Stimulated activated CD4-positive, alpha-beta T cell treated with anti-CD3 and anti-CD28 coated beads, TNF-alpha, amount 100 ng/mL, for 4 hours (primary cell): ENCODE data around the gene NUDC.
"Not testable (repeated sequence)": the region's sequence is repeated elsewhere in the genome, so short reads cannot be mapped to it uniquely, and the experiment has no call there.

Experiments
- DNase-seq, 3 experiments: peaks; one replicate each; pipeline ENCODE4 v3.0.0-alpha.2; 2020; ENCODE audit warnings: low read depth in 3 of 3

NUDC gene

DNA sequence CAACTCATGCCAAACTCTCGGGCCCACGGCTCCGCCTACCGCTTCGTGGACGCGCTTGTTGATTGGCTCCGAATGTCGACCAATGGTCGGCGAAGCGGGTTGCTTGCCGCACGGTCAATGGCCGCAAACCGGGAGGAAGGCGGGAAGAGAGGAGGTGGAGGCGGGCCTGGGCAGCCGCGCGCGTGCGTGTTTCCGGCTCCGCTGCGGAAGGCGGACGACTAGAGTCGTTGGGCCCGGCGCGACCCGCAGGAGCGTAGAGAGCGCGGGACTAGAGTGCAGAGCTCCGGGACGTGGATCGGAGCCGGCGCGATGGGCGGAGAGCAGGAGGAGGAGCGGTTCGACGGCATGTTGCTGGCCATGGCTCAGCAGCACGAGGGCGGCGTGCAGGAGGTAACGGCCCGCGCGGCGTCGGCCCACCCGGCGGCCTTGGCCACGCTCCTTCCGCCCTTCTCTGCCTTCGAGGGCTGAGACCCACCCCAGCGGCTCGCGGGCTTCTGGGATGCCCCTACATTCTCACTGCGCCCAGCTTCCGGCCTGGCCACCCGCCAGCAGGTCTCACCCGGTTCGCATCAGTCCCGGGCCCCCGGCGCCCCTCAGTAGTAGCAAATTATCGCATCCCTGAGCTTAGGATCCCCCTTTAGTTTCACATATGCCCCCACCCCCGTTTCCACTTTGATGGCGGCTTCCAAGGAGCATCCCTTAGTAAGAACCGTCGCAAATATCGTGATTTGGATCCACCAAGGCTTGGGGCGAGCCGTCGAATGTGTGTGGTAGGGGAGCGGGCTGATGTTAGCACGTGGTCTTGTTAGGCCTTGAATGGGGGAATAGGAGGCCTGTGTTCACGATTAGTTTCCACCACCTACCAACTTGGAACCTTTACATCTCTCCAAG lies at the start of gene NUDC:
Gene NUDC, plus strand, starts transcription at position 204 of the 891 bp plus-strand sequence. Its CDS starts 106 bp downstream, at position 310.
- DNase-seq, result peak; percentile 87 to 91 (median 90)

DNA sequence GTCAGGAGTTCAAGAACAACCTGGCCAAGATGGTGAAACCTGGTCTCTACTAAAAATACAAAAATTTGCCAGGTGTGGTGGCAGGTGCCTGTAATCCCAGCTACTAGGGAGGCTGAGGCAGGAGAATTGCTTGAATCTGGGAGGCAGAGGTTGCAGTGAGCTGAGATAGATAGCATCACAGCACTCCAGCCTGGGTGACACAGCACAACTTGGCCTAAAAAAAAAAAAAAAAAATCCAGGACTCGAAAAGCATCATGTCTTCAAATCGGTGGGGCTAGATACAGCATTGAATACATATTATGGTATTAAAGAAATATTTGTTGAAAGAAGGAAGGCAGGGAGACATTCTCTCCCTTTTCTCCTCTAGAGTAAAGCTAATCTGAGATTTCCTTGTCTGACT lies 48.4 kb upstream of the NUDC start:
- not testable (repeated sequence) for DNase-seq

- no peak for DNase-seq
These were observed 46.6 kb upstream of the NUDC start for GRCh38 chr1:26874896-26875295.

GRCh38 chr1:26877326-26877725 lies 44.2 kb upstream of the NUDC start:
- no peak for DNase-seq

DNA sequence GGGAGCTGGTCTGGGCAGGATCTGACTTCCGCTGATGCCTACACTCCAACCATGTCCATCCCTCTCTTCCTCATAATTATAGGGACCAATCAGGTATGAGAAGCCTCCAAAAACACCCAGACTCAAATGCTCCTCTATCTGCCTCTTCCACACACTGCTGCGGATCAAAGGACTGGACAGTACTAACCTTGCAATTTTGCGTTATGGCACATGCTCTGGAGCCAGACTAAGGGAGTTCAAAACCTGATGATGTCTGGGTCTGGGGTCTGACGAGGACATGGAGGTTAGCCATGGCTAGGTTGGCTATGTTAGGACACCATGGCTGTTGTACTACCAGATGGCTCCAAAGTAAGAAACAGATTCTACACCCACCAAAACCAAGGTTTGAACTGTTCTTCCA lies 41.8 kb upstream of the NUDC start:
- DNase-seq, result no peak

DNA sequence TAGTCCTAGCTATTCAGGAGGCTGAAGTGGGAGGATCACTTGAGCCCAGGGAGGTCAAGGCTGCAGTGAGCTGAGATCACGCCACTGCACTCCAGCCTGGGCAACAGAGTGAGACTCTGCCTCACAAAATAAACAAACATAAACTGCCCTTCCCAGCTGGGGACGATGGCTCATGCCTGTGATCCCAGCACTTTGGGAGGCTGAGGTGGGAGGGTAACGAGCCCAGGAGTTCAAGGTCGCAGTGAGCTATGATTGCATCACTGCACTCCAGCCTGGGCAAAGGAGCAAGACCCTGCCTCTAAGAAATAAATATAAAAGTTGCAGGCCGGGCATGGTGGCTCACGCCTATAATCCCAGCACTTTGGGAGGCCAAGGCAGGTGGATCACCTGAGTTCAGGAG lies 39.9 kb upstream of the NUDC start:
- not testable (repeated sequence) for DNase-seq

DNA sequence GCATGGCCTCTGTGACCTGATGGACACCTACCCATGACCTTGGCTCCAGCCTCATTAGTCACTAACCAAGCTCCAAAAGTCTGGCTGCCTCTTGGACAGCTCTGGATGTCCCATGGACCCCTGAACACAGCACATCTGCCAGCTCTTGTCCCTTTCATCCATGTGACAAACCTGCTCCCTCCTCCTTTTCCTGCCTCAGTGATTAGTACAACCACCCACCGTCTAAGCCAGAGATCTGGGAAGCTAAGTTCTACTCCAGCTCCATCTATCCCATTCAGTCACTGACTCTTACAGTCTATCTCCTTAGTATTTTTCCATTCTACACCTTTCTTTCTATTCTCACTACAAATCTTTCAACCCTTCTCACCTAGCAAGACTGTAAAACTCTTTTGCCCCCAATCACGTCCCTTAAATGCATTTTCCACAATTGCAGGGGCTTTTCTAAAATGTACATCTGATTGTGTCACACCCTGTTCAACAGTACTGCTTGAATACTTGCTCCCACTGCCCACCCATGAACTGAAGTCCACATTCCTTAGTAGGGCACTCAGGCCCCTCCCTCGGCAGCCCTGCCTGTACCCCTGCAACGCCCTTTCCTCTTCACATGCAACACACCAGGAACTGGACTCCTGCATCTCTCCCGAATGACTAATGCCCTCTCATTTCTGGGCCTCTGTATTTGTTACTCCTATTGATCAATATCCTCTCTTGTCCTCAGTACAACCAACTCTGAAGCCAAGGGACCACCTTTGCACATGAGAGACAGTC lies 38.7 kb upstream of the NUDC start:
- DNase-seq, result no peak

DNA sequence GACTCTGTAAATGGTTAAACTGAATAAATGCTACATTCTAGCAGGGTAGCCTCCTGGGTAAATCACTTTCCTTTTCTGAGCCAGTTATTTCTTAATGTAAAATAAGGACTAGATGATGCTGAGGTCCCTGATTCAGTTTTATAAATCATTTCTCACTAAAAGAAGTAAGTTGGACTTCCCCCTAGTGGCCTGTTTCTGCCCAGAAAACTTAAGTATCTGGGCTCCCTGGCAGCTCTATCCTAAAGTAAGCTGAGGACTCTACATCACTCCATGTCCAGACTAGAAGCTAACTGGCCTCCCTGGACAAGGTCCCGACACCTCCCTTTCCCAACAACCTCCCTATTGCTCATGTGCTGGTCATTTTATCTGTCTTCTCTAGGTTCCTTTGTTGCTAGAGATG lies 34.4 kb upstream of the NUDC start:
- no peak for DNase-seq

- no peak for DNase-seq
These were observed 33.3 kb upstream of the NUDC start for GRCh38 chr1:26888231-26888630.

DNA sequence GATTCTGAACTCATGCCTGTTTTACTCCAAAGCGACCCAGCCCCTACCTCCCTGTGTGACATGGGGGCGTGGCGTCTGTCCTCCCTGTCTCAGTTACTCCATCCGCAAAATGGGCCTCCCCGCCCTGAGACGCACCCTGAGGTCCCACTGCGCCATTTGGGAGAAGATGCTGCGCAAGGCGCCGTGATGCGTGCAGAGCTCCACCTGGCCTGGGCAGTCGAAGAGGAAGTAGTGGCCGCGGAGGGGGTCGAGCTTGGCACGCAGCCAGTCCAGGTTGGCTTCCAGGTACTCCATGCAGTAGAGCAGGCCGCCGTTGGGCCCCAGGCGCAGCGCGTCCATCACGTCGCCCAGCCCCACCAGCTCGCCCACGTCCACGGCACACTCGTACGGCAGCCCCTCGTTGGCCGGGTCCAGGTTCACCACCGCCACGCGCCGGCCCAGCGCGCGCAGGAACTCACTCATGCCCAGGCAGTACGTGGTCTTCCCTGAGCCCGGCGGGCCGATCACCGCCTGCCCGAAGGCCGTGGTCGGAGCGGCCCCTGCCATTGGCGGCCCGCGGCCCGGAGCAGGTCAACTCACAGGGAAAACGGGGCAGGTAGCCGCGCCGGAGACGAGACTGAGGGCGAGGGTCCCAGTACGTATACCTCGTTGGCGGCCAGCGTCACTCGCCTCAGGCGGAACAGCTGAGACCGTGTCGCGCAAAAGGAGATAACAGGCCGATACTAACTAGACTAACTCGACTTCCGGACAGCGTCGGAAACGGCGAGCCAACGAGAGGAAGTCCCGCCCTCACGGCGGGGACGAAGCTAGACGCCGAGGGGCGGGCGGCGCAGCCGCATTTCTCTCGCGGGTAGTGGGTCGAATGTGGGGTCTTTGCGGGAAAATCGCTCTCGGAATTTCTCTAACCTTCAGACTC lies 31.7 kb upstream of the NUDC start, which contains the start of gene GPN2:
Gene GPN2, minus strand, starts transcription at position 733 of the 916 bp plus-strand sequence. Its CDS starts 187 bp downstream, at position 546.
- peak; percentile 51 to 58 (median 52) for DNase-seq

GRCh38 chr1:26890467-26890796 lies 31.1 kb upstream of the NUDC start:
- DNase-seq, result no peak

DNA sequence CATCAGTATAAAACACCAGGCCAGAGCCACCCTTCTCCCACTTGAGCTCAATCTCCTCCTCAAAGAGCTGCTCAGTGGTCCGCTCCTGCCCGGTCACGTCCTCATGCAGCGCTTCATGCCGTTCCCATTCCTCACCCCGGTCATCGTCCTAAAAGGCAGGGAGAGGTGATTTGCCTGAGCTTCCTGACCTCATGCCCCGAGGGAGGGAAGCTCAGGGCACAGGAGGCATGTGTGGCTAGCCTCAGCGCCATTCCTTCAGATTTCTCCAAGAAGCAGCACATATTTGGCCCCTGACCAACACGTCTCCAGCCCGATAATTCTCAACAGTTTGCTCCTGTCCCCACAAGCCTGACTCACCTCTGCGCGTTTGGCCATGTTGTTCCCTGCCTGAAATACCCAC lies 27.3 kb upstream of the NUDC start:
- no peak for DNase-seq

GRCh38 chr1:26897351-26897750 lies 24.2 kb upstream of the NUDC start:
- no peak for DNase-seq

DNA sequence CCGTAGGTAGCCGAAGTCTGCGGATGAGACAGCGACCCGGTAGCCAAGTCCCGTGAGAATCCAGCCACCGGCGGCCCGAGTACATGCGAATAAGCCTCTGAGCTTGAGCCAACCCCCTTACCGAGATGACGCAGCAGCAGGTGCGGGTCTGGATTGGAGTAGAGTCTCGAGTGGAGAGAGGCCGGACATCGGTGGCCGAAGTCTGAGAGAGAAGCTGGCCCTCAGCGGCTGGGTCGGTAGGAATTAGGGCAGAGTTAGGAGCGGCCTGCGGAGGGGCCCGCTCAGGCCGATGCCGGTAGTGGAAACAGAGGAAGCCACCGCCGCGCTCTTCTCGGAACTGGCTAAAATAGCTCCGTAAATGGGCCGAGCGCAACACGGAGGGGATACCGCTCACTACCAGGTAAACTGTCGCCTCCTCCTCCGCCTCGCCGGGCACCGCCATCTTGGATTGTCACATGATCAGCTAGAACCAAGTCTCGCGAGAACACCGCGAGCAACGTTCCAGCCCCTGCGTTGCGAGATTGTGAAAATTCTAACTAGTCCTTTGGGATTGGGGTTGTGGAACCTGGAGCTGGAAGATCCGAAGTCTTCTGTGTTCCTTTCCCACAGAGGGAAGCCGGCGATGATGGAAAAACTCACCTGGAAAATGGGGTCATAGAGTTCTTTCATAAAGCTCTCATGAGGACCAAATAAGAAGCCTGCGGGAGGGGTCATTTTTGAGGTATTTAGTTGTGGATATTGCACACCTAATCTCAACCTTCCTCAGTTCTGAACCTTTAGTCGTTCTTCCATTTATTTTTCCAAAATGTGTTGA lies 21.3 kb upstream of the NUDC start, which contains the start of gene GPATCH3:
Gene GPATCH3, minus strand, starts transcription at position 467 of the 814 bp plus-strand sequence. Its CDS starts 25 bp downstream, at position 442.
- DNase-seq, result peak; percentile 75 to 80 (median 78)

- no peak for DNase-seq
These were observed 20.6 kb upstream of the NUDC start for GRCh38 chr1:26900815-26901511.

DNA sequence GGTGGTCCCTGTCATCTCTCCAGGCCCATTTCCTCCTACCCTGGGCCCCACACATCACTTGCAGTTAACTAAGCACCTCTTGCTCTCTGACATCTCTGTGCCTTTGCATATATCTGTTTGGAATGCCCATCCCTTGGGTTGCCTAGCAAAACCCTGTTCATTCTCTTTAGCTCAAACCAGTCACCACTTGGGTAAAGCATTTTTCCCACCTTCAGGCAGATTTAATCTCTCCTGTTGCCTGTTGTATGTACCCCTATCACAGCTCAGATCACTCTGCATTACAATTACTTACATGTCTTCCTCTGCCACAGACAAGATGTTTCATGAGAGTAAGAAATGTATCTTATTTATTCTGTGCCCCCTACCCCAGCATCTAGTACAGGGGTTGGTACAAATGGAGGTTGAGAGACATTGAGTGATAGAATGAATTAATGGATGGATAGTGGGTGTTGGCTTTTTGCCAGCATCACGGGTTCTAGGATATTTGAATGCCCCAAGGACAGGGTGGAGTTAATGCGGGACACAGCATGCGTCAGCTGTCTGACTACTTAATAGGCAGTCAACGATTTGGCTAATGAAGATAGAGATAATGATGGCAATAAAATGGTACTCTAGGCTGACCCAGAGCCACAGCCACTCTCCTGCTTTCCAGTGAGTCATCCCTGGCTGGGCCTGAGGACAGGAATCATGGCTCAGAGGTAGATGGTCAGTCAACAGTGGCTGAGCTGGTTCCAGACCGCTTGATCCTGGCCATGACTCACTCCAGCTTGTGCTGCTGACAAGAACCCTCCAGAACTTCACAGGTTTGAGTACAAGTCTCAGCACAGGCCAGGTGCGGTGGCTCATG lies 14.2 kb upstream of the NUDC start:
- no peak for DNase-seq

GRCh38 chr1:26909951-26910342 lies 11.6 kb upstream of the NUDC start:
- no peak for DNase-seq

DNA sequence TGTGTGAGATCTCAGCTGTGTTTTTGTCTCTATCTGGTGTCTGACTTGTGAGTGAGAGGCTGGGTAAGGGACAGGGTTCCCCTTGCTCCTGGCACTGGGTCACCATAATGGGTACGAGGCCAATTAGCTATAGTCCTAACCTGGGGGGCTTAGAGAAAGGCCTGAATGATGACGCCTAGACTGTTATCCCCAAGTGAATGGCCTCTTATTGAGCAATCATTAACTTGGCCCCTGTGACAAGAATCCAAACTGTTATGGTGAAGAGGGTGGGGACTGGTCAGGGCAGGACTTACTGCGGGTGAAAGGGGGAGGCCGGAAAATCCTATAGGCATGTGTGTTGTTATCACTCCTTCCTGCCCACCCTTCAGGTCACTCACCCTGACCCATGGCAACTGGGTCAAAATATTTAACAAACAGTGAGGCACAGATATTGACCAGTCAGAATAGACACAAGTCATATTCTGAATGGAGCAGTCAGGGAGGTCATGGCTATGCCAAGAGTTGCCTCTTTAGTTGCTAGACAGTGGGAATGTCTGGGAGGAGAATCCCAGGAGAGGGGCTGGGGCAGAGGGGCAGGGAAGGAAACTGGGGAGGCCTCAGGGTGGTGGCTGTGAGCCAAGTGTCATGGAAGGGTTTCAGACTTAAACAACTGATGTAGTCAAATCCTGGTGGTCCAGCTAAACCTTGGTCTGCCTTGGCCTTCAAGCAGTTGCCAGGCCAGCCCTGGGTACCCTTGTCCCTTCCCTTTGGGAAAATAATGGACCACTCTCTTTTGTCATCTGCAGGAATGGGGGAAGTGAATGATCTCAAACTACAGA lies 11.0 kb upstream of the NUDC start:
- DNase-seq, result no peak
